GM19395 (cell line): Measurements from ENCODE around the gene LSM14A.
"Not testable (repeated sequence)": the region's sequence is repeated elsewhere in the genome, so short reads cannot be mapped to it uniquely, and the experiment has no call there.

Experiments
- ATAC-seq: cut with Tn5 transposase; IDR thresholded peaks from one replicate; pipeline ENCODE4 v1.9.1; 2021; ENCODE audit warnings: mild to moderate bottlenecking, moderate library complexity; ENCODE audit not compliant: unreplicated experiment

Gene LSM14A

GRCh38 chr19:34158966-34159365 is 13.3 kb upstream of the LSM14A start:
- not testable (repeated sequence) for ATAC-seq

- not testable (repeated sequence) for ATAC-seq
Observed at GRCh38 chr19:34159541-34159940, 12.8 kb upstream of the LSM14A start.

- ATAC-seq, result not testable (repeated sequence)
Observed at GRCh38 chr19:34161902-34162301, 10.4 kb upstream of the LSM14A start.

- ATAC-seq, result no peak
Observed at GRCh38 chr19:34165295-34165738, 7.0 kb upstream of the LSM14A start.

GRCh38 chr19:34169475-34170199 is 2.7 kb upstream of the LSM14A start:
- ATAC-seq, result not testable (repeated sequence)

GRCh38 chr19:34171539-34171876 is 796 bp upstream of the LSM14A start:
- ATAC-seq, result peak; percentile 35

- peak; percentile 34 for ATAC-seq
Observed at GRCh38 chr19:34172661-34173192, 423 bp downstream of the LSM14A start.

GRCh38 chr19:34173193-34173956 is 1.1 kb downstream of the LSM14A start:
- ATAC-seq, result no peak

- ATAC-seq, result not testable (repeated sequence)
Observed at GRCh38 chr19:34175173-34175572, 2.9 kb downstream of the LSM14A start.

GRCh38 chr19:34176581-34176980 is 4.3 kb downstream of the LSM14A start:
- no peak for ATAC-seq

- ATAC-seq, result no peak
Observed at GRCh38 chr19:34178274-34178610, 5.9 kb downstream of the LSM14A start.

- no peak for ATAC-seq
Observed at GRCh38 chr19:34179066-34179465, 6.8 kb downstream of the LSM14A start.

GRCh38 chr19:34180273-34180672 is 8.0 kb downstream of the LSM14A start:
- ATAC-seq, result no peak

- ATAC-seq, result no peak
Observed at GRCh38 chr19:34180709-34181108, 8.4 kb downstream of the LSM14A start.

- no peak for ATAC-seq
Observed at GRCh38 chr19:34181111-34181864, 9.0 kb downstream of the LSM14A start.

- ATAC-seq, result no peak
Observed at GRCh38 chr19:34182125-34182524, 9.8 kb downstream of the LSM14A start.

GRCh38 chr19:34184880-34185491 is 12.7 kb downstream of the LSM14A start:
- ATAC-seq, result no peak

GRCh38 chr19:34186205-34186604 is 13.9 kb downstream of the LSM14A start:
- no peak for ATAC-seq

- no peak for ATAC-seq
Observed at GRCh38 chr19:34187011-34187410, 14.7 kb downstream of the LSM14A start.

- ATAC-seq, result no peak
Observed at GRCh38 chr19:34188408-34188807, 16.1 kb downstream of the LSM14A start.
